AG09309 (cell line): Measurements from ENCODE around the gene KLC1.

Experiments
- DNase-seq: peaks from one replicate; pipeline ENCODE4 v3.0.0-alpha.2; 2010; ENCODE audit warnings: low read depth
- H3K4me3 ChIP-seq: 2 replicates; pipeline ENCODE4 v1.5.1; 2011; ENCODE audit warnings: mild to moderate bottlenecking, low read depth, low read length, moderate library complexity; ENCODE audit not compliant: control insufficient read depth
- CTCF ChIP-seq: IDR thresholded peaks from 2 replicates; pipeline ENCODE4 v1.5.1; 2011; ENCODE audit warnings: mild to moderate bottlenecking, low read depth, low read length, inconsistent platforms; ENCODE audit not compliant: insufficient read depth, control insufficient read depth; ENCODE audit errors: missing control alignments

The KLC1 gene

GRCh38 chr14:103710771-103711377, 81.9 kb downstream of the KLC1 start:
- no peak for DNase-seq
- TF ChIP-seq CTCF = no peak
- no peak overlapping the region for H3K4me3 ChIP-seq

DNA sequence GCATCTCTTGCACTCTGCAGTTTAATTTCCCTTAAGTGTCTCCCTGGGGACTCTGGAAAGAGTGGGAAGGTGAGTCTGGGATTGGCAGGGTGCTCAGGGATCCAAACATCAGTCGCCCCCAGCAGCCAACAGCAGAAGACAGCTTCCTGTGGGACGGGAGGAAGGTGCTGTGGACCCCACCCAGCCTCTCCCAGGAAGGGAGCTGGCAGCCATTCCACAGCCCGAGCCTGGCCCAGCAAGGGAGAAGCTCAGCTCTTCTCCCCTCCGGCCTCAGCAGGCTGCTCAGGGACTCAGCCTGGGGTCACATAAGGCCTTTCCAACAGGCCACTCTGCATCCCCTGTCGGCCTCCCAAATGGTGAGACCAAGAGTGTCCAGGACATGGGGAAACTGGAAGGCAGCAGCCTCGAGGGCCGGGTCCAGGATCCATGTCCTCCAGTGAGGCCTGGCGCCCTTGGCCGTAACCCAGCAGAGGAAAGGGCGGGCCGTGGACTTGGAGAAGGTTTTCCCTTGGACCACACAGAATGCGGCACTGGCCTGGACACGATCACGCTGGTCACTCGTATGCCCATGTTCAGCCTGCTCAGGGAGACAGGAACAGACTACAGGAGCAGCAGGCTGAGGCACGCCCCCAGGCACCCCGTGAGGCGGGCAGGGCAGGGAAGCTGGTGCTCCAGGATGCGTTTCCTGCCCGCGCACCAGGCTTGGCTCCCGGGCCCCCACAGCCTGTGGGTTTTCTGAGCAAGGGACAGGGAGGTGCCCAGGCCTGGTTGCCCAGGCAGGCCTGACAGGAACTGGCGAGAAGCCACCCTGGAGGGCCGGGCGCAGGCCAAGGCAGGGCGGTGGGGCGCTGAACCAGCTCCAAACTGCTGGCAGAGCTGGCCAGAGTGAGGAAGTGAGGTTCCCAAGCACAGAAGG, 82.8 kb downstream of the KLC1 start:
- DNase-seq = no peak
- no peak overlapping the region for H3K4me3 ChIP-seq
- no peak for TF ChIP-seq CTCF

GRCh38 chr14:103712633-103713247, 83.7 kb downstream of the KLC1 start:
- no peak for TF ChIP-seq CTCF
- no peak for DNase-seq

GRCh38 chr14:103713304-103714062, 84.5 kb downstream of the KLC1 start:
- H3K4me3 ChIP-seq = no peak overlapping the region
- DNase-seq = no peak

More at GRCh38 chr14:103712633-103713247, 83.7 kb downstream of the KLC1 start:
- no peak overlapping the region for H3K4me3 ChIP-seq

GRCh38 chr14:103714063-103714724, 85.2 kb downstream of the KLC1 start:
- TF ChIP-seq CTCF = no peak
- DNase-seq = no peak
- no peak overlapping the region; the same call in 1 of the 2 replicates for H3K4me3 ChIP-seq

More at GRCh38 chr14:103713304-103714062, 84.5 kb downstream of the KLC1 start:
- no peak for TF ChIP-seq CTCF
